Measurements from ENCODE around the gene COA7.
"Not testable (repeated sequence)": the region's sequence is repeated elsewhere in the genome, so short reads cannot be mapped to it uniquely, and the experiment has no call there.

Gene COA7

DNA sequence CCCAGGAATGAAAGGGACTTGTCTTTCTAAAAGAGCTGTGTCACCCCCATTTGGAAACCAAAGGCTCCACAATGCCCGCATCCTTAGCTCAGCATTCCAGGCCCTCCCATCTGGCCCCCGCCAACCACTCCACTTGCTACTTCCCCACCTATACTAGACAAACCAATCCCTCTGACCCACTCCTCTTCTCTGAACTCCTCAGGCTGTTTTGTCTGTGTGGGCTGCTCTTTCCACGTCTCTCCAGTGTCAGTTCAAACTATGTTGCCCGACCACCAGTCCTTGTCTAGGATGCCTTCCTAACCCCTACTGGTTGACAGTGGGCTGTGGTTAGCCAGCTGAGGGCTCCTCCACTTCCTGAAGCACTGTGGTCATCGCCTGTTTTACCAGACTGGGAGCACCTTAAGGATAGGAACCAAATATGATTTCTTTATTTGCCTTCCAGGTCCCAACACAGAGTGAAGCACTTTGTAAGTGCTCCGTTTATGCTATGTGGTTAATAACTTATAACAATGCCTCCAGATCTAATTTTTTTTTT lies 8.1 kb upstream of the COA7 start:
- DNase-seq (ENCODE audit: low read depth in 2 of 2), result no peak

DNA sequence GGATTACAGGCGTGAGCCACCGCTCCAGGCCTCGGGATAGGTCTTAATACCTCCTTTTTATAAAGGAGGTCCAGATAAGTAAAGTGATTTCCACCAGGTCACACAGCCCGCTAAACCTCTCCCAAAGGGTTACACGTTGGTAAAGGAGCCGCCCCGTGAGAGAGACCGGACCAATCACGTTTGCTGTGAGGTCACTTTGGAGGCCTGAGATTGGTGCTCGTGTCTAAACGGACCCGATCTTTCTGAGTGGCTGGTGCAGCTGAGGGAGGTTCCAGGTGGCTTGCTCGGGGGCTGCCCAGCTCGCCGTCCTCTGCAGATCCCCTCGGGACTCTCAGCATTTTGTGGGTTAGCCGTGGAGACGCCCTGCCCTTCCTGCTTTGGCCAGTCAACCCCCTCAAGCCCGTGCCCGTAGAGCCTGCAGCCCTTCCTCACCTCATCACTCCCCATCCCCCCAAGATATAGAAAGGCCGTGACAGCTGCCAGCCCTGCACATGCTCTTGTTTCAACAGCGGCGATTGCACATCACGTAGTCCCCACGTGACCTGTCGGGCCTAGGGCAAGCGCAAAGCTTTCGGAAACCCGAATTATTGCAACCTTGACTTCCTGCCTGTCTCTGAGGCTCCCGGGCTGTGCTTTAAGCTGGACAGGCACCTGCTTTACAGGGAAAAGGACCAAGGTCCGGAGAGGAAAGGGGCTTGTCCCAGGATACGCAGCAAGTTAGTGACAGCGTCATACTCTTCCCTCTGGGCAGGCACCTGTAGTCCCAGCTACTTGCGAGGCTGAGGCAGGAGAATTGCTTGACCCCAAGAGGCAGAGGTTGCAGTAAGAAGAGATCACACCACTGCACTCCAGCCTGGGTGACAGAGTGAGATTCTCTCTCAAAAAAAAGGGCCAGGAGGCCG lies 5.0 kb upstream of the COA7 start:
- DNase-seq (ENCODE audit: low read depth in 2 of 2), result peak; percentile 64 to 65

DNA sequence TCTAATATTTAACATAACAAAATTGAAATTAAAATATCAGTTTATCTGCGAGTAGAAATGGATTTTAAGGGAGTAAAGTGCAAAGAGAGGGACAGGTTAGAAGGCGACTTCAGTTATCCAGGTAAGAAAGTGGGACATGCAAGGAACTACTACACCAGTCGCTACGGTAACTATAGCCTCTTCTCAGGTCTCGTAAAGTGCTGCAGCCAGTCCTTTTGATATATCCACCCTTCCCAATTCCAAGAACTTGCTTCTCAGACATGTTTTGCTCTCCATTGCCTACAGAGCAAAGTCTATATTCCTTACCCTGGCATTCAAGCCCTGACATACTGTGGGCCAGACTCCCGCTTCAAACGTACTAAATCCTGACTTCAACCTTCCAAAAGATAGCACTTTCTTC lies 2.5 kb downstream of the COA7 start:
- DNase-seq (ENCODE audit: low read depth in 2 of 2), result no peak

DNA sequence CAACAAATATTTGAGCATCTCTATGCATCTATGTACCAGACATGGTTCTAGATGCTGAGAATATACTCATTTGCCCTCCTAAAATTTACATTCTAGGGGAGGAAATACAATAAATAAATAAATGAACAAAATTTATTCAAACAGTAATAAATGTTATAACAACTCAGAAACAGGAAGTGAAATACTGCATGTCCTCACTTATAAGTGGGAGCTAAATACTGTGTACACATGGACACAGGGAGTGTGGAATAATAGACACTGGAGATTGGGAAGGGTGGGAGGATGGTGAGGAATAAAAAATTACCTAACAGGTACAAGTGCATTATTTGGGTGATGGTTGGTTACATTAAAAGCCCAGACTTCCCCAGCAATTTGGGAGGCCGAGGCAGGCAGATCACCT lies 4.3 kb downstream of the COA7 start:
- DNase-seq (ENCODE audit: low read depth in 2 of 2), result no peak

DNA sequence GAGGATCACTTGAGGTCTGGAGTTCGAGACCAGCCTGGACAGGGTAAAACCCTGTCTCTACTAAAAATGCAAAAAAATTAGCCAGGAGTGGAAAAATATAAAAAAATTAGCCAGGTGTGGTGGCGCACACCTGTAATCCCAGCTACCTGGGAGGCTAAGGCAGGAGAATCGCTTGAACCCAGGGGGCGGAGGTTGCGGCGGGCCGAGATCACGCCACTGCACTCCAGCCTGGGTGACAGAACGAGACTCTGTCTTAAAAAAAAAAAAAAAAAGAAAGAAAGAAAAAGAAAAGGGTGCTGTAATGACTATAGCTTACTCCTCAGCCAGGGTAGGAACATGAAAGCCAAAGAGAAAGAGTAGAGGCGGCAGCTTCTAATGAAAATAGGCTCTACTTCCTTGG lies 4.8 kb downstream of the COA7 start:
- not testable (repeated sequence) for DNase-seq (ENCODE audit: low read depth in 2 of 2)

DNA sequence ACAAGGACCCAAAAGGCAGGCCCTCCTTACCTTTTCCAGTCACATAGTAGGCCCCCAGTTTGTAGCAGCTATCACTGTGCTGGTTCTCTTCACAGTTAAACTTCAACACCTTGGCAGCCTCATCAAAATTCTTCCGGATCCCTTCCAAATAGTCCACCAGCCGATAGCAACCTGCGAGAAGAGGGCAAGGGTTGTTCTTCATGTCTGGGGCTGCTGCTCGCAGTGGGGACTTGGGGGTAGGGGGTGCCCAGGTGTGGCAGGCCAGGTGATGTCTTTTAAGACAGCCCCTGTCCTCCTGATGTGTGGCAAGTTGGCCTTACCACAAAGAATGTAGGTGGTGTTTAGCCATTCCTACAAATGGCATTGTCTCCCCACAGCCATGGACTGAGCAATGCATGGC lies 5.5 kb downstream of the COA7 start:
- DNase-seq (ENCODE audit: low read depth in 2 of 2), result no peak

DNA sequence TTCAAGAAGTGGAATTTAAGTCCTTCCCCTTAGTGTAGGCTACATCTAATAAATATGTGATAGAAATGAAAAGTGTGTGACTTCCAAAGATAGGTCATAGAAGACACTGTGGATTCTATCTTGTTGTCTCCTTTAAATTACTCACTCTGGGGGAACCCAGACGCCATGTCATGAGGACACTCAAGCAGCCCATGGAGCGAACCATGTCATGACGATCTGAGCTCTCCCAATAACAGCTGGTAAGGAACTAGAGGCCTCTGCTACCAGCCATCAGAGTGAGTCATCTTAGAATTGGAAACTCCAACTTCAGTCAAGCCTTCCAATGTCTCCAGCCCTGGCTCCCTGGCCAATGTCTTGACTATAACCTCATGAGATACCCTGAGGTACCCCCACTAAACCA lies 6.3 kb downstream of the COA7 start:
- DNase-seq (ENCODE audit: low read depth in 2 of 2), result no peak

DNA sequence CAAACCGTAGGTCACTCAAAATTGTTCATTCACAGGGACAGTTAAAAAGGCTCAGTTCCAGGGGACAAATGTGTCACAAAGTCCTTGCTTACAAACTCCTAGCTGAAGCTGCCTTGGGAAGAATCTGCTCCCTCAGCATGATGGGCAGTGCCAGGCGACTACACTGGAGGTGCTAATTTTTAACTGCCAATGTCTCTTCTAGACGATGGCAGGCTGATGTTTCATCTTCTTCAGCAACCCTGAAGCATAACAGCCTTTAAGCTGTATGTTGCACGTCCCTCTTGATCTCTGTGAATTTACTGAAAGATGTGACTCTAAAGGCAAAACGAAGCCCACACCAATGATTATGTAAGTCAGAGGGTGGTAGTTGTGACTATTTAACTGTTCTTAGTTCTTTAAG lies 11.3 kb downstream of the COA7 start:
- DNase-seq (ENCODE audit: low read depth in 2 of 2), result no peak

DNA sequence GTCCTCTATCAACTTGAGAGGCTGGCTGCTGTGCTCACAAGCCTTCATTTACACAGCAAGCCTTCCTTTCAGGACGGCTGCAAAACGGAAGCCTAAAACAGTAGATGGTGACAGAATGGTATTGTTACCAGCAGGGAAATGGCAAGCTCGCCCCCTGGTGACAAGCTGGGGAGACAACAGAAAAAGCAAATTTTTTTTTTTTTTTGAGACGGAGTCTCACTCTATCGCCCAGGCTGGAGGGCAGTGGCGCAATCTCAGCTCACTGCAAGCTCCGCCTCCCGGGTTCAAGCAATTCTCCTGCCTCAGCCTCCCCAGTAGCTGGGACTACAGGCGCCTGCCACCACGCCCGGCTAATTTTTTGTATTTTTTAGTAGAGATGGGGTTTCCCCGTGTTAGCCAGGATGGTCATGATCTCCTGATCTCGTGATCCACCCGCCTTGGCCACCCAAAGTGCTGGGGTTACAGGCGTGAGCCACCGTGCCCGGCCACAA lies 11.8 kb downstream of the COA7 start:
- peak; percentile 57 to 64 for DNase-seq (ENCODE audit: low read depth in 2 of 2)

DNA sequence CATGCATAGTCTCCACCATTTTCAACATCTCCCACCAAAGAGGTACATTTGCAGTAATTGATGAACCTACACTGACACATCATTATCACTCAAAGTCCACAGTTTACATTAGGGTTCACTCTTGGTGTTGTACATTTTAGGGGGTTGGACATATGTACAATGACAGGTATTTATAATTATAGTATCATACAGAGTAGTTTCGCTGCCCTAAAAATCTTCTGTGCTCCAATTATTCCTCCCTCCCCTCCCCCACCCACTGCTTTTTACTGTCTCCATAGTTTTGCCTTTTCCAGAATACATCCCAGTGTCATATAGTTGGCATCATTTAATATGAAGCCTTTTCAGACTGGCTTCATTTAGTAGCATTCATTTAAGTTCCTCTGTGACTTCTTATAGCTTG lies 13.6 kb downstream of the COA7 start:
- no peak for DNase-seq (ENCODE audit: low read depth in 2 of 2)

DNA sequence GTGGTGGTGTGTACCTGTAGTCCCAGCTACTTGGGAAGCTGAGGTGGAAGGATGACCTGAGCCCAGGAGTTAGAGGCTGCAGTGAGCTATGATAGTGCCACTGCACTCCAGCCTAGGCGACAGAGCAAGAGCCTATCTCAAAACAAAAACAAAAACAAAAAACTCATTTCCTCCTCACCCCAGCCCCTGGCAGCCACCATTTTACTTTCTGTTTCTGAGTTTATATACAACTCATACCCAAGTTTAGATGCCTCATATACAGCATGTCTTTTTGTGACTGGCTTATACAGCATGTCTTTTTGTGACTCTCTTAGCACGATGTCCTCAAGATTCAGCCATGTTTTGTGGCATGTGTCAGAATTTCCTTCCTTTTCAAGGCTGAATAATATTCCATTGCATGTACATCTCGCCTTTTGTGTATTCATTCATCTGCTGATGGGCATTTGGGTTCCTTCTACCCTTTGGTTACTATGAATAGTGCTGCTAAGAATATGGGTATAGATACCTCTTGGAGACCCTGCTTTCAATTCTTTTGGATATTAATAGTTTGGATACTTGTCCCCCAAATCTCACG lies 14.7 kb downstream of the COA7 start:
- DNase-seq (ENCODE audit: low read depth in 2 of 2), result no peak

DNA sequence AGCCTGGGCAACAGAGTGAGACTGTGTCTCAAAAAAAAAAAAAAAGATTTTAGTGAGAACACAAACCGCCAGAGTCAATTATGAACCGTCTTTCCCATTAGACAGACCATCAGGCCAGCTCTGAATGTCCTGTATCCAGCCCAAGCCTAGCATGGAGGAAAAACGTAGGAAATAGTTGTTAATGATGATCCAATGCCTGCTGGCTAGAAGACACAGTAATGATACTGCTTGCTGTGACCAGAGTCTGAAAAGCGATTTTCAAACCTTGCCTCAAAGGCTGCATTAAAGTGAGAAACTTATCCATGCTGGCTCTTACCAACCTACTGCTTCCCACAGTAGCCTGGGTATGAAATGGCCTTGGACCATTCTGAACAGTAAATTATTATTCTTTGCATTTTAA lies 17.0 kb downstream of the COA7 start:
- DNase-seq (ENCODE audit: low read depth in 2 of 2), result no peak

DNA sequence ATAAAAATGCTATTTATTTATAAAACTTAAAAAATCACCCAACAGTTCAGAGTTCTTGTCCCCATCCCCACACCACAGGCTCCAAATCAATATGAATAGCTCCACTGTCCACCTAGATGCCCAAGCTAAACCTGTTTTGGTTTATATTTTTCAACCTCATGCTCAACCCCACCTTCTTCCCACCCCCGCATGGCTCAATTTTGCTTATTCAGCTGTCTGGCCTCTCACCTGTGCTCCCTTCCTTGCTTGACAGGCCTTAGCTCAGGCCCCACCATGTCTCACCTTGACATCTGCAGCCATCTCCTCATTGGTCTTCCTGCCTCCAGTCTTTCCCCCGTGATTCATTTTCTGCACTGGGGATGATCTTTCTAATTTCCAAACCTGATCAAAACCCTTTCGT lies 17.8 kb downstream of the COA7 start:
- no peak for DNase-seq (ENCODE audit: low read depth in 2 of 2)

DNA sequence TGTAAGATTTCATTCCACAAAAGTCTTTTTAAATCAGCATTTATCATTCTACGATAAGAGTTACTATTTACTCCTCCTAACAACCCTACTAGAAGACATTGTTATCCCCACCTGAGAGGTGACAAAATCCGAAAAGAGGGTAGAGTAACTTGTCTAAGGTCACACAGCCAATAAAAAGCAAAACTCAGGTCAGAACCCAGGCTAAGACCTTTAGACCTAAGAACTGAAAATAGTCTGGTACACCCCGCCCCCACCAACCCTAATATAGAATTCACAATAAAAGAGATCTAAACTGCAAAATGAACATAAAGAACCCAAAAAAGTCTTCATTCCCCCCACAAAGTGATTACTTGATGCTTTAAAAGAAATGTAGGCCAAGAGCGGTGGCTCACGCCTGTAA lies 18.6 kb downstream of the COA7 start:
- no peak for DNase-seq (ENCODE audit: low read depth in 2 of 2)

DNA sequence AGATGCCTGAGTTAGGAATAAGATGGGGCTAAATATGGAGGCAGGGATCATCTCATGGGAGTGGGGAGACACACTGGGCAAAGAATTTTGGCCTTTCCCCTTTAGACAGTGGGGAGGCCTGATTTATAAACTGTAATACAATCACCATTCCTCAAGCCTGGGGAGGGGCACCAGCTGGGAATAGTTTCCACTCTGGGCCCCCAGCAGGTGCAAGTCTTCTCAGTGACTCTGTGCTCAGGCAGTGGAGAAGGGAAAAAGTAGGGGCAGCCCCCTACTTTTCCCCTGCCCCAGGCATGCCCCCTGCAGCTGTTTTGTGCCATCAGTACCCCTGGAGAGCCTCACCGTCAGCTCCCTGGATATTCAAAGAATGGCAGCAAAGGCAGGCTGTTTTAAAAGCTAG lies 19.1 kb downstream of the COA7 start:
- DNase-seq (ENCODE audit: low read depth in 2 of 2), result no peak

DNA sequence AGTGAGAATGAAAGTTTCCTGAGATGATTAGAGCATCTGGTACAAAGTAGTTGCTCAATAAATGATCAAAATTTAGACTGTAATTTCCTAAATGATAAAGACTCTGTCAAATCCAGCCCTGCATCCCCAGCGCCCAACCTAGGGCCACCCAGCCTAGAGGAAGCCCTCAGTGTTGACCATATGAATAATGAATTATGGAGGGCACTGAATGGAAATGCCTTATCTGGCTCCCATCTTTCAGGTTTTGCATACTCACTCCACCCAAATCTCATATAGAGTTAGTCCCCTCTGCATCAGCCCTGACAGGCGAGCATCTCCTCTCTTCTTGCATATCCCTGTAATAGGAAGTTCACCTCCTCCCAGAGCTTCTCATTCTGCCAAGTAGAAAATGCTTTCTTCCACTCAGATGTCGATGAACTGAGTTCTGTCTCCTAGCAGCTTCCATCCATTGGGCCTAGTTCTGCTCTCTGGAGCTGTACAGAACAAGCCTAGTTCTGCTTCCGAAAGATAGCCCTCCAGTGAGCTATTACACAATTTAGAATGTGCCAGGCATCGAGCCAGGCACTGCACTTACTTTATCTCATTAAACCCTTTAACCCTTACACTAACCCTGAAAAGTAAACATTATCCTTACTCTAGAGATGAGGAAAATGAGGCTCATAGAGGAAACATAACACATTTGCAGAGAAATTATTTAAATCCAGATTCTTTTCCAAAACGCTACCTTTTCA lies 20.9 kb downstream of the COA7 start:
- DNase-seq (ENCODE audit: low read depth in 2 of 2), result no peak

DNA sequence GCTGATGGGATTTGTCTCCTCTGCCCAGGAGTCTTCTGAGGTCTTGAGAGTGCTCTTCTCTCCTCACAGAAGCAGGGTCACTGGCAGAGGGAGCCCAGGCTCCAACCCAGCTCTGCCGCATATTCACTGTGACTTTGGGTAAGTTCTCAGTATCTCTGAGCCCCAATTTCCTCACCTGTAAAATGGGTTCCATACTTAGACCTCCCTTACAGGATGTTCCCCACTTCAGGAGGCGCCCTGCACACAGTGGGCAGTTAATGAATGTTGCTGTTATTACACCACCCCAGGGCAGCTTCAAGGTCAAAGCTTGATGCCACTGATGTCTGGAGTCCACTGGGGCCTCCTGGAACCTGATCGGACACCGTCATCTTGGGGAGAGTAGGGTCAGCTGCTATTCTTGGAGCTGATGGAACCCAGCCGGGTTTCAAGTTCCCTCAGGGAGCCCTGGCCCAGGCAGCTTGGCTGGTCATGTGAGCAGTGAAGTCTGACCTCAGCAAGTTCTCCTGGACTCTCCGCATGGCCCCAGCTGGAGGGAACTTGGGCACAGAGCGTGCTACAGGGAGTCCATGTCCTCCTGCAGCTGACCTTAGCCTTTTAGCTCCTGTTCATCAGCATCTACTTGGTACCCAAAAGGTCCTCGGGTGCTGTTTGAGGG lies 21.8 kb downstream of the COA7 start:
- no peak for DNase-seq (ENCODE audit: low read depth in 2 of 2)

DNA sequence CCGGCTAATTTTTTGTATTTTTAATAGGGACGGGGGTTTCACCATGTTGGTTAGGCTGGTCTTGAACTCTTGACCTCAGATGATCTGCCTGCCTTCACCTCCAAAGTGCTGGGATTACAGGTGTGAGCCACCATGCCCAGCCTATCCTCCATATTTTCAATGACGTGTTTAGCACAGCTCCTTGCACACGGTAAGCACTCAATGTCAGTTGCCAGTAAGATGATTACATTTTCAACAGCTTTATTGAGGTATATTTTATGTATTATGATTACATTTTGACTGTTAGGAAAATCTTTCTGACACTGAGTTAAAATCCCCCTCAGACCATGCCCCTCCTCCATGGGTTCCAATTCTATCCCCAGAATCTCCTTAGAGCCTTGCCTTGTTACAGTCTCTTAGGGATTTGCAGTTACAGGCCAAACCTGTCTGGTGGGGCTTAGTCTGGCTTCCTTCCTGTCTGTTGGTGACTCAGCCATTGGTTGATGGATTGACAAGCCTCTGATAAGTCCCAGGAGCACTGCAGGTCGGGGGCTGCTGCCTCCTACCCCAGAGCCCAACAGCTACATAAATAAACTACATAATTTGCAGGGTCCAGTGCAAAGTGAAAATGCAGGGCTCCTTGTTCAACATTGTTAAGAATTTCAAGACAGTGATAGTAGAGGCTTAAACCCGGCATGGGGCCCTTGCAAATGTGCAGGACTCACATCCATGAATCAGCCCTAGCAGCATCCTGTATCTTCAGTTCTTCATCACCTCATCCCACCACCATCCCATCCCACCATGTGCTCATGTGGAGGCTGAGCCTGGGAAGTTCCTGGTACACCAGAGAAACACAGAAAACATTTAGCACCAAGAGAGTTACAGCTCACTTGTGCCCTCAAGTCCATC lies 23.4 kb downstream of the COA7 start:
- no peak for DNase-seq (ENCODE audit: low read depth in 2 of 2)

DNA sequence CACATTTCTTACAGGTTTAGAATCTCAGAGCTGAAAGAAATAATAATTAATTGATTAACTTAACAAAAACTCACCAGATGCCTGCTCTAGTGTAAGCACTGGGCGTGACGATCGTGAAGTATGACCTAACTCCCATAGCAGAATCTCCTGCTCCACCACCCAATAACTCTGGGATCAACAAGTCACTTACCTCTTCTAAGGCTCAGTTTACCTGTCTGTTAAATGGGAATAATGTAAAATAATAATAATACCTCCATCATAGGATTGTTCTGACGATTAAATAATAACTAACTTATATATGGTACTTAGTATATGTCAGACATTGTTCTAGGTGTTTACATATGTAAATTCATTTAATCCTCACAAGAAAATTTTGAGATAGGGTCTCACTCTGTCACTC lies 24.6 kb downstream of the COA7 start:
- no peak for DNase-seq (ENCODE audit: low read depth in 2 of 2)

DNA sequence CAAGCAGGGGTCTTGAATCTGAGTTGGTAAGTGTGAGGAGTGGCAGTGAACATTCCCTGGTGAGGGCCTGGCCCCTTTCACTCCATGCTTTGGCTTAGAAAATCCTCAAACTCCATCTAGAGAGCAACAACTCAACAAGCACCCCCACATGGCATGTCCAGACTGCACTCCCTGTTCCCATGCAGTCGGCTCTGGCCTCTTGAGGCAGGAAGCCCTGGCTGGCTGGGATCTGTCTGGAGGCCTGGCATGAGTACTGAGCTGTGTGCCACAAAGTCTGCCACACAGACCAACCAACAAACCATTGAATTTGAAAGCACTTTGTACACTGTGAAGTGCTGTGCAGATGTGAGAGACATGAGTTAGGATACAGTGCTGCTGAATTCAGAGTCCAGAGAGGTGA lies 25.2 kb downstream of the COA7 start:
- DNase-seq (ENCODE audit: low read depth in 2 of 2), result no peak

DNA sequence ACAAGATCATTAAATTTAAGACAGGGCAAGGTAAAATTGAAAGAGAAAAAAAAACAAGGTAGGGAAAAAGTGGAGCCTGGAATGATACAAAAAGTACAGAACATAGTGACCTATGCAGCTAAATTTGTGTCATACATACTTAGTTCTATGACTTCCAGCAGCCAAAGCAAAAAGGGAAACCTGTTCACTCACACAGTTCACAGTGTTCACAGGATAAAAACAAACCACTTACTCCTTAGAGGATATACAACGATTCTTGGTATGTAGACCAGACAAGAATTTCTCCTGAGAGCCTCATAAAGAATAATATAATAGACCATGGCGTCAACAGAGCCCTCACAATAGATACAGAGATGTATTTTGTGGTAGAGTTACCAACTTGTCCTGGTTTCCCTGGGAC lies 27.5 kb downstream of the COA7 start:
- no peak for DNase-seq (ENCODE audit: low read depth in 2 of 2)

All from activated CD4-positive, alpha-beta T cell treated with anti-CD3 and anti-CD28 coated beads for 24 hours (primary cell).